GM12891 (cell line): ENCODE results near the gene TEX55.

Experiments used
- POLR2A ChIP-seq: IDR thresholded peaks from 2 replicates; pipeline ENCODE4 v1.6.1; 2011; ENCODE audit warnings: low read depth, low read length, control low read depth
- POLR2AphosphoS5 ChIP-seq: IDR thresholded peaks from 2 replicates; pipeline ENCODE4 v1.6.1; 2011; ENCODE audit warnings: low read depth, low read length, control low read depth
- POU2F2 ChIP-seq: IDR thresholded peaks from 2 replicates; pipeline ENCODE4 v1.6.1; 2011; ENCODE audit warnings: low read depth, mild to moderate bottlenecking, control low read depth, low read length, moderate library complexity
- SPI1 ChIP-seq: IDR thresholded peaks from 2 replicates; pipeline ENCODE4 v1.6.1; 2011; ENCODE audit warnings: low read depth, low read length, control low read depth
- TAF1 ChIP-seq: IDR thresholded peaks from 2 replicates; pipeline ENCODE4 v1.6.1; 2011; ENCODE audit warnings: low read depth, low read length, control low read depth

DNA sequence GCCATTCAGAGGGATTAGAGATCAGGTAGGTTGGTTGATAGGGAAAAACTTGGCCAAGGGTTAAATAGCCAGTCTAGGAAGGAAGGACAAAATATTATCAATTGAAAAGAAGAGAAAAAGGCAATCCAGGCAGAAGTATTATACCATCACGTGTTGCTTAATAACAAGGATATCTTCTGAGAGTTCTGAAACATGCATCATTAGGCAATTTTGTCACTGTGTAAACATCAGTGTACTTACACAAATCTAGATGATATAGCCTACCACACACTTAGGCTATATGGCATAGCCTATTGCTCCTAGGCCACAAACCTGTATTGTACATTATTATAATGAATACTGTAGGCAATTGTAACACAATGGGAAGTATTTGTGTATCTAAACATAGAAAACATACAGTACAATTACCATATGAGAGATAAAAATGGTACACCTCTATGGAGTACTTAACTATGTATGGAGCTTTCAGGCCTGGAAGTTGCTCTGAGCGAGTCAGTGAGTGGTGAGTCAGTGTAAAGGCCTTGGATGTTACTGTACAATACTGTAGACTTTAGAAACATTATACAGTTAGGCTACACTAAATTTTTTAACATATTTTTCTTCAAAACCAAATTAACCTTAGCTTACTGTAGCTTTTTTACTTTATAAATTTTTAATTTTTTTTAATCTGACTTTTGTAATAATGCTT is 2.7 kb downstream of the TEX55 start:
- TF ChIP-seq POLR2A (no peak), POLR2AphosphoS5 (no peak), TAF1 (no peak), SPI1 (no peak), POU2F2 (no peak)
